Measurements from ENCODE around the gene ABCA4.

- TF ChIP-seq CTCF (IDR thresholded peaks at IDR 0.05) (no peak), POLR2AphosphoS5 (IDR thresholded peaks at IDR 0.05; ENCODE audit: insufficient read depth in 1 of 2, low read depth in 1 of 2) (no peak), POLR2A (IDR thresholded peaks at IDR 0.05) (no peak)
Measured at GRCh38 chr1:94142022-94142421, 21.1 kb upstream of the ABCA4 start.
